HCT116 (cell line): Measurements from ENCODE around the gene RAMP3.

Experiments used
- CBX3 ChIP-seq: IDR thresholded peaks from 2 replicates; pipeline ENCODE4 v1.6.1; 2012; ENCODE audit warnings: low read depth
- CTCF ChIP-seq, 3 experiments: fragments of 200-600 bp in 1 of 3; sonication (generic) in 1 of 3; IDR thresholded peaks in 2 of 3; conservative IDR thresholded peaks in 1 of 3; 2 replicates each; pipeline ENCODE4 v1.5.1; 2012 to 2017; ENCODE audit warnings: low read depth in 2 of 3, low read length in 2 of 3, antibody characterized with exemption in 1 of 3, borderline replicate concordance in 1 of 3, control low read depth in 1 of 3, mild to moderate bottlenecking in 1 of 3, mixed read lengths in 1 of 3, mixed run types in 1 of 3, moderate library complexity in 1 of 3; ENCODE audit not compliant: insufficient read depth in 1 of 3
- EZH2 ChIP-seq: fragments of 200-600 bp; sonication (generic); IDR thresholded peaks from 2 replicates; pipeline ENCODE4 v1.6.1; 2017; ENCODE audit warnings: antibody characterized with exemption, mixed run types
- JUND ChIP-seq: IDR thresholded peaks from 2 replicates; pipeline ENCODE4 v1.6.1; 2012
- POLR2A ChIP-seq: IDR thresholded peaks from 2 replicates; pipeline ENCODE4 v1.7.0; 2011; ENCODE audit warnings: borderline replicate concordance; ENCODE audit not compliant: insufficient read depth, insufficient read length; ENCODE audit errors: extremely low read depth
- POLR2AphosphoS5 ChIP-seq: IDR thresholded peaks from 2 replicates; pipeline ENCODE4 v1.6.1; 2011; ENCODE audit warnings: mild to moderate bottlenecking, low read depth, low read length, moderate library complexity
- REST ChIP-seq: IDR thresholded peaks from 2 replicates; pipeline ENCODE4 v1.6.1; 2012; ENCODE audit warnings: low read depth
- SRF ChIP-seq: IDR thresholded peaks from 2 replicates; pipeline ENCODE4 v1.6.1; 2012; ENCODE audit warnings: low read depth

- no peak for TF ChIP-seq REST
- TF ChIP-seq SRF: no peak
- no peak for TF ChIP-seq POLR2A
- peak in 2 of 3 experiments; percentile 4 to 6; a peak in 1 of 6 replicates for TF ChIP-seq CTCF (IDR thresholded peaks at IDR 0.05 in 2 of 3, conservative IDR thresholded peaks at IDR 0.05 in 1 of 3; ENCODE audit: borderline replicate concordance in 1 of 3, insufficient read depth in 1 of 3, low read depth in 2 of 3, low read length in 2 of 3)
- TF ChIP-seq CBX3: no peak
- TF ChIP-seq POLR2AphosphoS5: no peak
- TF ChIP-seq JUND: no peak
- no peak for TF ChIP-seq EZH2
Measured at GRCh38 chr7:45153233-45153632, 4.4 kb upstream of the RAMP3 start.
